ENCODE data around the gene SLC6A19.

DNA sequence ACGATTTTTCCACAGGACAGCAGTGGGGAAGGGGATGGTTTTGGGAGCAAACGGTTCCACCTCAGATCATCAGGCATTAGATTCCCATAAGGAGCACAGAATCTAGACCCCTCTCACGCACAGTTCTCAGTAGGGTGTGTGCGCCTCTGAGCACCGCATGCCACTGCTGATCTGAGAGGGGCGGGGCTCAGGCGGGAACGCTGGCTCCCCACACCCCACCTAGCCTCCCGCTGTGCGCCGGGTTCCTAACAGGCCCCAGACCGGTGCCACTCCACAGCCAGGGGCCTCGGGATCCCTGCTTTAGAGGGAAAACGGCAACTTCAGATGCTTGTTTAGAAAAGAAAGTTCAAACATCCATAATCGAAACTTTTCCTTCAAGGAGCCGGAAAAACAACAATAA is 73.1 kb downstream of the SLC6A19 start:
- TF ChIP-seq POLR2A (IDR thresholded peaks at IDR 0.05) (no peak), CTCF (IDR thresholded peaks at IDR 0.05) (no peak), POLR2AphosphoS5 (IDR thresholded peaks at IDR 0.05; ENCODE audit: insufficient read depth in 1 of 2, low read depth in 1 of 2) (no peak)
